ENCODE results near the gene SMIM35. TPM values are rescaled to one million over a fixed set of nuclear protein-coding genes. Genes with fewer than 3 reads are reported as not detected.
"Not testable (repeated sequence)": the region's sequence is repeated elsewhere in the genome, so short reads cannot be mapped to it uniquely, and the experiment has no call there.

SMIM35 gene
- total RNA-seq, 1 experiment from 2014 or later, result not detected

DNA sequence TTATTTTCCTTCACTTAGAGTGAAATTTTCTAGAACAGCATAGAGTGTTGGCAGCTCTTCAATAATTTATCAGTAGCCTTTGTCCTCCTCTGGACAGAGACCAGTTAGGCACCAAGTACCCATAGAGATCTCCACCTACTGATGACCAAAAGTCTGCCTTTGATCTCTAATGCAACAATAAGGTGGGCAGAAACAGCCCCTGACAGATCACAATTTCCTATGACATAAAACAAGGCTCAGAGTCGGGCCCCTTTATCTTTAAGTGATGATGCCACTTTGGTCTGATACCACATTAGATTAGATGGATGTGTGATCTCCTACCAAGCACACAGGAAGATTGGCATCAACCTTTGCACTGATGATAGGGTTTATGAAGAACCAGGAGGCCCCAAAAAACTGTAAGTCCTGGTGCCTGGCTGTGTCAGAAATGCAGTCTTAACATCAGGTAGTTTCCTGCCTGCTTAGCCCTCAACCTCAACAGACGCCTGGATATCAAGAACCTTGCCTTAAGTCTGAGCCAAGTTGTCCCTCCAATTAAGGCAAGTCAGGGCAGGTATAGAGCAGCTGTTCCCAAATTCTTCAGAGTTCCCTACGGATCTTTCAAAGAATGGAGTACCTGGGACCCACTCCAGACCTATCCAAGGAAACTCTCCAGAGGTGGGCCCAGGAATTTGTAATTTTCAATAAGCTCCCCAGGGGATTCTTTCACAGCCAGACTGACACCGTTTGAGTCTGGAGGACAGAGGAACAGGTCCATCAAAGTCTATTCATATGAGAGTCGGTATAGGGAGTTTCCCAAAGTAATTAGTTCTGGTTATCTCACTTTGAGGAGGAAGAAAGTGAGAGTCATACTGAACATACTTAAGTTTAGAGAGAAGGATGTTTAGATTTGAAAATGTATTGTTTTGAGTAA, 40.5 kb downstream of the SMIM35 start:
- DNase-seq (ENCODE audit: extremely low read depth, low read depth), result no peak

DNA sequence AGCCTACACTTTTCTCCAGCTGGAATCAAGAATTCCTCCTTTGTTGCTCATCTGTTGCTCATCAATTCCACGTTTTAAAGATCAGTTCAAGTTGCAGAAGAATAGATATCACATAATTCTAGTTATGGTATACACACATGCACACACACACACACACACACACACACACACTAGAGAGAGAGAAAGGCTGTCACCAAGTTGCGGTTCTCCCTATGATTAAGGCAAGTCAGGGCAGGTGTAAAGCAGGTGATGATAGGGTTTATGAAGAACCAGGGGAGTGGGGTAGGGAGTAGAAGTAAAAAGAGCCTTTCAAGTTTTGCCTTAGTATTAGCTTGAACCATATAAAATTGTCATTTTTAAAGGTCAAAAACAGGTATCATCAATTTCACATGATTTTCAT, 41.6 kb downstream of the SMIM35 start:
- no peak for DNase-seq (ENCODE audit: extremely low read depth, low read depth)

DNA sequence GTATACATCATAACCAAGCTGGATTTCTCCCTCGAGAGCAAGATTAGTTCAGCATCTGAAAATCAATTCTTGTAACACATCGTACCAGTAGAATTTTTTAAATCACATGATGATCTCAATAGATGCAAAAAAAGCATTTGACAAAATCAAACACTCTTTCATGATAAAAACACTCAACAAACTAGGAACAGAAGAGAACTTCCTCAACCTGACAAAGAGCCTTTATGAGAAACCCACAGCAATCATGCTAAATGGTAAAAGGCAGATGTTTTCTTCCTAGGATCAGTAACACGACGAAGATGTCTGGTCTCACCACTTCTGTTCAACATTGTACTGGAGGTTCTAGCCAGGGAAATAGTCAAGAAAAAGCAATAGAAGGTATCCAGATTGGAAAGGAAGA, 44.0 kb downstream of the SMIM35 start:
- DNase-seq (ENCODE audit: extremely low read depth, low read depth), result no peak

DNA sequence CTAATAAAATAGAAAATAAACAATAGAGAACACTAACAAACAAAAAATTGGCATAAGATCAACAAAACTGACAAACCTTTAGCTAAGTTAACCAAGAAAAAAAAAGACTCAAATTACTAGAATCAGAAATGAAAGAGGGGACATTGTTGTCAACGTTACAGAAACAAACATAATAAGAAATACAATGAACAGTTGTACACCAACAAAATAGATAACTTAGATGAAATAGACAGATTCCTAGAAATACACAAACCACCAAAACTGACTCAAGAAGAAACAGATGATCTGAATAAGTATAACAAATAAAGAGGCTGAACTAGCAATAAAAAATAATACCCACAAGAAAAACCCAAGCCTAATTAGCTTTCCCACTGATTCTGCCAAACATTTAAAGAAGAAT, 44.6 kb downstream of the SMIM35 start:
- DNase-seq (ENCODE audit: extremely low read depth, low read depth), result no peak

DNA sequence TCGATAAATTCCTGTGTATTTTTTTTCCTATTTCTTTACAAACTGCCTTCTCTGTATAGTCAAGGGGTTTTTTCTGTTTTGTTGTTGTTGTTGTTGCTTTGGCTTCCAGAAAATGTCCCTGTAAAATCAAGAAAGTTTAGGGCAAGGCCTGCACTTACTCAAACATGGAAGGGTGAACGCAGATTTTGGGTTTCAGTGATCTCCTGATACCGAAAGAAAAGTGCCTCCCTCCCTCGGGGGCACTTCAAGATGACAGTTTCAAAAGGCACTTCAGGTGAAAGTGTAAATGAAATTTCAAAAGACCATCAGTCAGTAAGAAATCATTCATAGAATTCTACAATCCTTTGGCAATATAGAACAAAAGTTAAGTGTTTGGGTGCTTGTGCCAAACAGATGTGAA, 53.3 kb downstream of the SMIM35 start:
- DNase-seq (ENCODE audit: extremely low read depth, low read depth), result no peak

DNA sequence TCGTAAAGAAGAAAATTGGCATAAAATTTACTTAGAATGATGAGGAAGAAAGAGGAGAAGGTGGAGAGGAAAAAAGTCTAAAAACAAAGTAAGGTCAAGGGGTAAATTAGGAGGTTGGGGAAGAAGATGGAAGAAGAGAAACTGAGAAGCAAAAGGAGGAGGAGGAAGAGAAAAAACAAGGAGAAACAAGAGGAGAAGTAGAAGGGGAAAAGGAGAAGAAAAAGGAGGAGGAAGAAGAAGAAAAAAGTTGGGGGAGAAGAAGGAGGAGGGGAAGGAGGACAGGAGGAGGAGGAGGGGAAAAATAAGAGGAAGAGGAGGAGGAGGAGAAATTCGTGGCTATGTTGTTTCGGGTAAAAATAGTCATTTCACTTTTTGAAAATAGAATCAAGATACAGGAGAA, 58.1 kb downstream of the SMIM35 start:
- no peak for DNase-seq (ENCODE audit: extremely low read depth, low read depth)

DNA sequence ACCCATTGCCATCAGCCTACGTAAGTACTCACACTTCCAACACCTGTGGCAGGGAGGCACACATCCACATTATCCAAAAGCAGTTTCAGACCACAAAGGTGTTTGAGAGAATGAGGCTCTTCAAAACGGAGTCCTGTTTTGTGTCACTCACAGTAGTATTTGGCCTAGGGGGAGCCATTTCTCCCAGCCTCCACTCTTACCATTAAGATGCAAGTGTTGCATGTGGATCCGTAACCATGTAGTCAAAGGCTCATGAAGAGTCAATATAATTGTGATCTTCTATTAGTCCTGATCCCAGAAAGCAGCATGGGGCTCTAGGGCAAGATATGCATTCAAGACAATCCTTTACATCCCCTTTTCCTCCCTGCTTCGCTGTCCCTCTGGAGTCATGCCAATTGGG, 59.1 kb downstream of the SMIM35 start:
- no peak for DNase-seq (ENCODE audit: extremely low read depth, low read depth)

DNA sequence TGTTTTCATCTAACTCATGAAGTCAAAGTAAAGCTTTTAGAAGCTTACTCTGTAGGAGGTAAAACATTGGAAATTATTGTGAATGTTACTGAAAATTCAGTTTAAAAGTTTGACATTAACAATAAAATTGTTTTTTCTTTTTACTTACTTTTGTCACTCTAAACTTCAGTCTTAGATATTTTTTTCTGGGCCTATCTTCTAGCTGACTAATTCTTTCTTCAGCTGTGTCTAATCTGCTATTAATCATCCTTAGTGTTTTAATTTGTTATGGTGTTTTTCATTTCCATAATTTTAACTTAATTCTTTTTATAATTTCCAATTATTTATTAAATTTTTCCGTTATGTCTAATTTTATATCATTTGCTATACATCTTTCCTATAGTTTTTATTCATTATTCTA, 65.6 kb downstream of the SMIM35 start:
- DNase-seq (ENCODE audit: extremely low read depth, low read depth), result no peak

DNA sequence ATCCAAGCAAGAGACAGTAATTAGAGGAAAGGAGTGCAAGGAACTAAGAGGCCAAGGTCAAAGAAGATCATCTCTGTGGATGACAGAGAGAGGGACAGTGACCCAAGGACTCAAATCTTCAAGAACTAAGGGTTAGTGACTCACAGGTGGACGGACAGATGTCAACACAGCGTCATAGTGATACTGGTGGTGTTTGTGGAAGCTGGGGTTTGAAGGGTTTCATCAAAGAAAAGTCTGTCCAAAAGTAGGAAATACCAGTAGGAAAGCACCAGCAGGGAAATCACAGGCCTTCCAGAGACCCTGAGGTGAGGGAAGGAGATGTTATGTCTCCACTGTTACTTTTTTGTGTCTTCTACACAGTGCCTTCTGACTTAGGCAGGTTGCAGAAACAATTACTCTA, 68.4 kb downstream of the SMIM35 start:
- DNase-seq (ENCODE audit: extremely low read depth, low read depth), result no peak

DNA sequence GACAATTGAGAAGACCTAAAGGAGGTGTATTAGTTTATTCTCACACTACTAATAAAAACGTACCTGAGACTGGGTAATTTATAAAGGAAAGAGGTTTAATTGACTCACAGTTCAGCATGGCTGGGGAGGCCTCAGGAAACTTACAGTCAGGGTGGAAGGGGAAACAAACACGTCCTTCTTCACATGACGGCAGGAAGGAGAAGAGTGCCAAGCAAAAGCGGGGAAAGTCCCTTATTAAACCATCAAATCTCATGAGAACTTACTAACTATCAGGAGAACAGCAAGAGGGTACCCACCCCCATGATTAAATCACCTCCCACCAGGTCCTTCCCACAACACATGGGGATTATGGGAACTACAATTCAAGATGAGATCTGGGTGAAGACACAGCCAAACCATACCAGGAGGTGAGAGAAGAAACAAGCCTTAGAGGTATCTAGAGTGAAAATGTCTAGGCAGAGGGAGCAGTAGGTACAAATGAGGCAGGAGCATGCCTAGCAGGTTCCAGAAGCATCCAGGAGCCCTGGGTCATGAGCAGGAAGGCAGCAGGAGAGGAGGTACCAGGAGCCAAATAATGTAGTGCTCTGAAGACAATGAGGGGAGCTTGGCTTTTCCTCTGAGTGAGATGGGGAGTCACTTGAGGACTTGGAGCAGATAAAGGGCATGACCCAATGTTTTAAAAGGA, 69.0 kb downstream of the SMIM35 start:
- no peak for DNase-seq (ENCODE audit: extremely low read depth, low read depth)

DNA sequence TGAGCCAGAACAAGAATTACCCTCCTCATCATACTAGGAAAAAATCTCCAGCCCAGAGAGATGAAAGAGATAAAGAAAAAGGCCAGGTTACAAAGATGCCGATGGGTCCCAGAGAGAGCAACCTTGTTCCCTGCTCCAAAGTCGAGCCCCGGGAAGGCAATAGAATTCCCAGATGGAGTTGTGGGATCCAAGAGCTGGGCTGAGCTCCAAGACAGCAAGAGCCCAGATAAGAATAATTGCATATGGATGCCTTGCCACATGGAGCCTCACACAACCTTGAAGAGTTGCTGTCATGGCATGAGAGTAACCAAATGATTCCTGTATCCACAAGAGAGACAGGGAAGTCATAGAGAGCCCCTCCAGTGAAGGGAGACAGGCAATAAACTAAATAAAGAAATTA, 69.7 kb downstream of the SMIM35 start:
- no peak for DNase-seq (ENCODE audit: extremely low read depth, low read depth)

DNA sequence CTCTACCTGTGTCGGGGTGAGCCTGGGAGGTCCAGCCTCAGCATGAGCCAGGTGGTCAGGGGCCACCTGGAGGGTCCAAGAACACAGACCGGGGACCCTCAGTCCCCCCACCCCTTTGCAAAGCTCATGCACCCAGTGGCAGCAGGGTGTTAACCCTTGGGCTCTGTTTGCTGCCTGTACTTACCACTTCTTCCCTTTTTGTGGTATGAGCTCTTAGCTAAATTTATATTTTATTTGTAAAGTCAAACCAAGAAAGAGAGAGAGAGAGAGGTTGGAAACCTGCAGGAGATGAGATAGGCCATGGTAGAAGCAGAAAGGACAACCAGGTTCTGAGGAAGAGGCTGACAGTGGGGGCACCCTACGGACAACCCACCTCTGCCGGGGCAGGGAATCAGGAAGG, 70.7 kb downstream of the SMIM35 start:
- DNase-seq (ENCODE audit: extremely low read depth, low read depth), result no peak

DNA sequence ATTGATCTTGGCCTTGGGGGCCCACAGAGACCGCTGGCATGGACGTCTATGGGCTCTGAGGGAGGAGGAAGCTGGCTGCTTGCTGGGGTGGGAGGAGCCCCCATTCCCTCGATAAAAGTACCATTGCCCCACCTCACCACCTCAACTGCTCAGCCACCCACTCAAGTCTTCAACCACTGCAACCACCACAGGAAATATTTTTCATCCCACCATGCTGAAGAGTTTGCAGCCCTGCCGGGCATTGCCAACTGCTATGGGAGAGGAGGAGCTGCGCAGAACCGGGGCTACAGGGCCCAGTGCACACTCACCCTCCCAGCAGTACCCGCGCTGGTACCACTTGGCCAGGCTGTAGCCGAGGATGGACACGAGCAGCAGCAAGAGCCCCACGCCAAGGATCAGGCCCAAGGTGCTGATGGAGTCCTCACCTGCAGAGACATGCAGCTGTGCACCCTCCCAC, 71.3 kb downstream of the SMIM35 start:
- no peak for DNase-seq (ENCODE audit: extremely low read depth, low read depth)

DNA sequence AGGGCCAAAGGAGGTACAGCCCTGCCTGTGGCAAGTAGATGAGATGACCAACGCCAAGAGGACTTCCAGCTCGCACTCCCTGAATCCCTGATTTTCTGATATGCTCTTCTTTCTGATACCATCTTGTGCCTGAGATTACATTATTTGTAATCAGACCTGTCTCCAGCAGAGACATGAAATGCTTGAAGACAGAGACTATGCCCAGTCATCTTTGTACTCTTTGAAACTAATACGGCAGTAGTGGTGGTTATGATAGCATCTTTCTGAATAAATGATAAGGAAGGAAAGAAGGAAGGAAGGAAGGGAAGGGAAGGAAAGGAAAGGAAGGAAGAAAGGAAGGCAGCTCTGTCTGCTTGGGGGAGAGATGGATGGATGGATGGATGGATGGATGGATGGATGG, 72.7 kb downstream of the SMIM35 start:
- DNase-seq (ENCODE audit: extremely low read depth, low read depth), result no peak

DNA sequence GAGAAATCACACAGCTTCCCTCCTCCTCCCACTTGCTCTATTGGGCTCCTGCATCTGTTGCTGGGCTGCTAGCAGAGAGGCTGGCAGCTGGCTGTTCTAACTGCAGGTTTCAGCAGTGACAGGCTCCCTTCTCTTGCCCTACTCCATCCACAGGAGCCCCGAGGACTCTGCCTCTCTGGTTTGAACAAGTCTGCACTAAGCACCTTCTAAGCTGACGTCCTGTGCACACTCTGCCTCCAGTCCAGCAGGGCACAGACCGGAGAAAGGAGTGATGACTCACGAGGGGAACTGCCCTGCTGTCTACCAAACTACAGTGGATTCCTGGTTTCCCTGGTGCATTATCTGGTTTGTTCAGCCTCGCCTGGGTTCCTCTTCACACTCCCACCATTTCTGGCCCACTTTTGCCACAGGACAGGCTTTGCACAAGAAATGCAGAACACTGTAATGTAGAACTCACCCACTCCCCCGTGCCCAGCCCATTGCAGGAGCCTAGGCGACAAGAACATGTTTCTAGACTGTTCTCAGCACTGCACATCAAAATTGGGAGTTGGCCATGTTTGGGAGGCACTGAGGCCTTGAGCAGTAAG, 74.6 kb downstream of the SMIM35 start:
- no peak for DNase-seq (ENCODE audit: extremely low read depth, low read depth)

DNA sequence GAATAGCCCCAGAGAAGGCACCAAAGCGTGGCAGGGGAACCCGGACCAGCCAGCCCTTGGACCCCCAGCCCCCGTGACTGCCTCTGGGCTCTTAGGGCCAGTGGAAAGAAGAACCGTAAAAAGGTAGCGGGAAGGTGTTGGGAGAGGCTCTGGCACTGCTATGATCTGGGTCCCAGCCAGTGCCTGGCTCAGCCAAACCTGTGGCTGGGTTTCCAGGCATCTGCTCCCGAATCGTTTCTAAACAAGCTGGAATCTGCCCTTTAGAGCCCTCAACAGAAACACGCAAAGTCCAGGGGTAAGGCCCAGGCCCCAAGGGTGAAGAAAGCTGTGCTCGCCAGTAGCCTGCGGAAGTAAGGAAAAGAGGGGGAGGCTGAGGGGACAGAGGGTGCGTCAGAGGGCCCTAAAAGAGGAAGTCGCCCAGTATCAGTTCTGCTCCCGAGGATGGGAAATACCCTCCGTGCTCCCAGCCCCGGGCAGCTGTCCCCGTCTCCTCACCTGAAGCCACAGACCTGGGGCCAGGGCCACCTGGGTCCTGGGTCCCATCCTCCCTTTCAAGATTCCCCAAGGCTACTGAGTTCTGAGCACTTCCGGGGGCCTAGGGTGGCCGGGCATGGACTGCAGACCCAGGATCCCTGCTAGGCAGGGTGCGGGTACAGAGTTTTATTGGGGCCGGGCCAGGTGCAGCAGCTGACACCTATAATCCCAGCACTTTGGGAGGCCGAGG, 75.9 kb downstream of the SMIM35 start:
- DNase-seq (ENCODE audit: extremely low read depth, low read depth), result no peak

DNA sequence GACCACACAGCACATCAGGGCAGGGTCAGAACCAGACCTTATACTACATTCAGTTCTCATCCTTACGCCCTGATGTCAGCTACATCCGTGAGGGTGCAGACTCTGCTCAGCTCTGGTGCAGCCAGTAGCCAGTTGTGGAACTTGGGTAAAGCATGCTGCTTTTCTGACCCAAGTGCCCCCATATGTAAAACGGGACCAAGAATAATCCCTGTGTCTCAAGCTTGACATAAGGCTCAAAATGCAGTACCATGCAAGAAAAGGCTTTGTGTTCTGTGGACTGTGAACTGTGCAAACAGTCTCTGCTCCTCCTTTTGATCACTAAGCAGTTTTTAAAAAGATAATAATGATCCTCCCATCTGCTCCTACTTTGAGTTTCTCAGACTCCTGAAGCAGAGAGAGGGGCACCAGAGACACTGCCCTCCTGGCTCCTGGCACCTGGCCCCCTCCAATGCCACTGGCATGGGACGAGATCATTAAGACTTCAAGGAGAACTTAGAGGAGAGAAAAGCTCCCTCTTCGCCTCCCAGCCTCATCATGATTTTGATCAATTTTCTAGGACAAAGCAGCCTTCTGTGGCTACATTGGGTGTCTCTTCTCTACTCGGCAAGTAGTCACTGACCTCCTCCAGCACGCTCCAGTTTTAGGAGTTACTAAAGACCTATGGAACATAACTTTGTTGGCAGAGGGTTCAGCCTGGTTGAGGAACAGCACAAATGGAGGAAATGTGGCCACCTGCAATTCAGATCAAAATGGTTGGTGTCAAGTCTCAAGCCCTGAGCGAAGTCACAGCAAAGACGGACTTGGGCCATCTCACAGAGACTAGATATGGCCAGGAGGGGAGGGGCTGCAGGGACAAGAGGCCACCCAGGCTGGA, 76.7 kb downstream of the SMIM35 start:
- no peak for DNase-seq (ENCODE audit: extremely low read depth, low read depth)

DNA sequence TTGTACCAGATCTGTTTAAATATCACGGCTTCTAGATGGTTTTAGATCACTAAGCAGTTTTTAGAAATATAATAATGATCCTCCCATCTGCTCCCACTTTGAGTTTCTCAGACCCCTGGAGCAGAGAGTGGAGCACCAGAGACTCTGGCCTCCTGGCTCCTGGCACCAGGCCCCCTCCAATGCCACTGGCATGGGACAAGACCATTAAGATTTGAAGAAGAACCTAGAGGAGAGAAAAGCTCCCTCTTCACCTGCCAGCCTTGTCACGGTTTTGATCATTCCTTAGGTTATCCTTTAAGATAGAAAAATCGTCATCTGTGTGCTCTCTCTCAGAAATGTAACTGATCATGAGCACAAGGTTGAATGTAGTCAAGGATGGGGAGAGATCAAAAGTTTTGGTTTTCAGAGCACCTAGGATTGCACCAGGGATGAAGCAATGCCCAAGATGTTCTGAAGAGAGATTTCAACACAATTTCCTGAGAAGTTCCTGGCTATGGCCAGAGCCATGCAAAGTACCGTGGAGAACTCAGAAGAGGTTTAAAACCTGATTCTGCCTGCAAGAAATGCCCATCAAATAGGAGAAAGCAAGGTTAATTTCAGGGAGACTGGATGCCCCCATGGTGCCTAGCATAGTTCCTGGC, 78.4 kb downstream of the SMIM35 start:
- DNase-seq (ENCODE audit: extremely low read depth, low read depth), result no peak

DNA sequence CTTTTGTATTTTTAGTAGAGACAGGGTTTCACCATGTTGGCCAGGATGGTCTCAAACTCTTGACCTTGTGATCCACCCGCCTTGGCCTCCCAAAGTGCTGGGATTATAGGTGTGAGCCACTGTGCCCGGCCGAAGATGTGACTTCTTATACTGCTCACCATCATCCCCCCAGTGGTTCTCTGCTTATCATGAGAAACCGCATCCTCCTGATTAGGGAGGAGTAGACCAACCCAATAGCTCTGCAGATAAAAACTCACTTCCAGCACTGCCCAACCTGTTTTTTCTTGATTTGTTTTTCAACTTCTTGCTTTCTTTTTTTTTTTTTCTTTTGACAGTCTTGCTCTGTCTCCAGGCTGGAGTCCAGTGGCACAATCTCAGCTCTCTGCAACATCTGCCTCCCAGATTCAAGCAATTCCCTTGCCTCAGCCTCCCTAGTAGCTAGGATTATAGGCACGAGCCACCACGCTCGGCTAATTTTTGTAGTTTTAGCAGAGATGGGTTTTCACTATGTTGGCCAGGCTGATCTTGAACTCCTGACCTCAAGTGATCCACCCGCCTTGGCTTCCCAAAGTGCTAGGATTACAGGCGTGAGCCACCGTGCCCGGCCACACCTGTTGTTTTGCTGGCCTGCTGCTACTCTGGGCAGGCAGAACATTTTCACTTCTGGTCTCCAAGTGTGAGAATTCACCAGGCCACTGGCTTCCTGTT, 79.0 kb downstream of the SMIM35 start:
- not testable (repeated sequence) for DNase-seq (ENCODE audit: extremely low read depth, low read depth)
